Body of pancreas (tissue), 4 donors: Measurements from ENCODE around the gene ARL2BP. TPM values are rescaled to one million over a fixed set of nuclear protein-coding genes. Genes with fewer than 3 reads are reported as not detected.

ENCODE experiments used
- ATAC-seq: fragments of 150-250 bp; one replicate; pipeline ENCODE4 v1.9.1; 2016
- DNase-seq, 4 donors: peaks; one replicate each; pipeline ENCODE4 v3.0.0-alpha.2; 2019
- H3K27ac ChIP-seq, 4 donors: fragments of 200-600 bp; sonication (generic); 1 replicate in 3 of 4; 2 replicates in 1 of 4; pipeline versions ENCODE4 v1.5.1 to v1.6.1; 2016 to 2019; ENCODE audit warnings: mild to moderate bottlenecking in 1 of 4, mixed read lengths in 1 of 4, moderate library complexity in 1 of 4
- H3K27me3 ChIP-seq, 2 donors: fragments of 200-600 bp; sonication (generic); one replicate each; pipeline ENCODE4 v1.6.0; 2016; ENCODE audit warnings: mild to moderate bottlenecking in 1 of 2
- H3K36me3 ChIP-seq, 2 donors: fragments of 200-600 bp; sonication (generic); replicated peaks in 1 of 2; 2 replicates each; pipeline ENCODE4 v1.5.1; 2016; ENCODE audit warnings: low read depth in 2 of 2; ENCODE audit not compliant: insufficient read depth in 1 of 2
- H3K4me1 ChIP-seq: fragments of 200-600 bp; sonication (generic); one replicate; pipeline ENCODE4 v1.6.0; 2016
- H3K4me3 ChIP-seq, 2 donors: fragments of 200-600 bp; sonication (generic); 1 replicate in 1 of 2; 2 replicates in 1 of 2; pipeline ENCODE4 v1.5.1; 2016 to 2019
- H3K9me3 ChIP-seq, 3 donors: fragments of 200-600 bp; sonication (generic); 1 replicate in 2 of 3; 2 replicates in 1 of 3; pipeline ENCODE4 v1.5.1; 2016
- CTCF ChIP-seq, 7 experiments: fragments of 450-650 bp in 4 of 7; fragments of 200-600 bp in 3 of 7; sonication (generic) in 3 of 7; IDR thresholded peaks; one replicate each; pipeline ENCODE4 v1.5.1; 2016 to 2019; ENCODE audit warnings: antibody characterized with exemption in 7 of 7
- POLR2A ChIP-seq, 3 donors: fragments of 450-650 bp; IDR thresholded peaks; one replicate each; pipeline ENCODE4 v1.6.1; 2016; ENCODE audit warnings: antibody characterized with exemption in 3 of 3, mild to moderate bottlenecking in 2 of 3
- WGBS, 2 donors: methylation state at CpG; one replicate each; pipeline ENCODE4 v1.1.5; 2017; 5-methylcytosine and 5-hydroxymethylcytosine counted together
- intact Hi-C: fragments of 100-400 bp; cut with DNase I; formaldehyde crosslinking; loops from one replicate; pipeline ENCODE4 v1.15.1; 2023
- total RNA-seq, 2 donors: library from RNA; depleted of rRNA; stranded (reverse); fragments of >200 nt; gene quantifications; one replicate each; pipeline ENCODE4 v1.1.0, GENCODE V29; 2016

The ARL2BP gene
- total RNA-seq, 2 donors from 2014 or later = 15.8 to 21.5 TPM

GRCh38 chr16:57285379-57285778 is 40.3 kb downstream of the ARL2BP start:
- no peak for ATAC-seq
- H3K36me3 ChIP-seq = no peaks in the 10 kb centered on the region
- no peak overlapping the region for H3K4me3 ChIP-seq
- WGBS, 2 donors = 82 to 85% methylated on average over 5 of the region's 5 CpGs
- peak in 1 of 4 donors; percentile 1 for DNase-seq
- no peak overlapping the region for H3K27ac ChIP-seq
- TF ChIP-seq CTCF (IDR thresholded peaks at IDR 0.05) (no peak), POLR2A (IDR thresholded peaks at IDR 0.05) (no peak)
- intact Hi-C loops = no loop called here
- H3K9me3 ChIP-seq = no peaks in the 10 kb centered on the region
- peaks cover 34% of the 10 kb centered on the region for H3K4me1 ChIP-seq
- no peaks in the 10 kb centered on the region for H3K27me3 ChIP-seq

GRCh38 chr16:57289391-57290257 is 44.6 kb downstream of the ARL2BP start:
- H3K9me3 ChIP-seq = no peaks in the 10 kb centered on the region
- TF ChIP-seq POLR2A (IDR thresholded peaks at IDR 0.05) (no peak), CTCF (IDR thresholded peaks at IDR 0.05) (no peak)
- no peak overlapping the region for H3K4me3 ChIP-seq
- intact Hi-C loops = no loop called here
- H3K27ac ChIP-seq = no peak overlapping the region
- no peak for ATAC-seq
- WGBS, 2 donors = 73 to 74% methylated on average over 14 of the region's 14 CpGs
- no peak for DNase-seq
- H3K36me3 ChIP-seq = no peaks in the 10 kb centered on the region
- no peaks in the 10 kb centered on the region for H3K27me3 ChIP-seq
- H3K4me1 ChIP-seq = peaks cover 5% of the 10 kb centered on the region

- 35 to 64% methylated on average over 13 of the region's 13 CpGs for WGBS, 2 donors
- H3K4me1 ChIP-seq = peaks cover 20% of the 10 kb centered on the region
- peak in 1 of 4 donors; percentile 15 for DNase-seq
- no peak overlapping the region for H3K27ac ChIP-seq
- intact Hi-C loops = no loop called here
- TF ChIP-seq CTCF (IDR thresholded peaks at IDR 0.05) (no peak), POLR2A (IDR thresholded peaks at IDR 0.05) (no peak)
- no peaks in the 10 kb centered on the region for H3K27me3 ChIP-seq
- H3K9me3 ChIP-seq = no peaks in the 10 kb centered on the region
- ATAC-seq = no peak
- no peak overlapping the region for H3K4me3 ChIP-seq
- no peaks in the 10 kb centered on the region for H3K36me3 ChIP-seq
Measured at GRCh38 chr16:57297856-57298255, 52.8 kb downstream of the ARL2BP start.

GRCh38 chr16:57299009-57299718 is 54.1 kb downstream of the ARL2BP start:
- Histone ChIP-seq H3K27me3 (no peaks in the 10 kb centered on the region), H3K4me3 (no peak overlapping the region), H3K4me1 (peaks cover 28% of the 10 kb centered on the region), H3K9me3 (no peaks in the 10 kb centered on the region), H3K36me3 (no peaks in the 10 kb centered on the region), H3K27ac (peak overlapping the region; percentile 78 to 90 (median 86))
- intact Hi-C loops = no loop called here
- peak in 2 of 4 donors; percentile 6 to 56 for DNase-seq
- no peak for TF ChIP-seq CTCF (IDR thresholded peaks at IDR 0.05)
- TF ChIP-seq POLR2A (IDR thresholded peaks at IDR 0.05) = no peak
- peak; percentile 7 for ATAC-seq
- 17 to 23% methylated on average over 14 of the region's 14 CpGs for WGBS, 2 donors
